GM19043 (cell line): ENCODE measurements around the gene LCE3B.
"Not testable (repeated sequence)": the region's sequence is repeated elsewhere in the genome, so short reads cannot be mapped to it uniquely, and the experiment has no call there.

Experiments
- ATAC-seq: cut with Tn5 transposase; IDR thresholded peaks from one replicate; pipeline ENCODE4 v1.9.1; 2021; ENCODE audit warnings: low read depth; ENCODE audit not compliant: unreplicated experiment

LCE3B gene, protein sequence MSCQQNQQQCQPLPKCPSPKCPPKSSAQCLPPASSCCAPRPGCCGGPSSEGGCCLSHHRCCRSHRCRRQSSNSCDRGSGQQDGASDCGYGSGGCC

DNA sequence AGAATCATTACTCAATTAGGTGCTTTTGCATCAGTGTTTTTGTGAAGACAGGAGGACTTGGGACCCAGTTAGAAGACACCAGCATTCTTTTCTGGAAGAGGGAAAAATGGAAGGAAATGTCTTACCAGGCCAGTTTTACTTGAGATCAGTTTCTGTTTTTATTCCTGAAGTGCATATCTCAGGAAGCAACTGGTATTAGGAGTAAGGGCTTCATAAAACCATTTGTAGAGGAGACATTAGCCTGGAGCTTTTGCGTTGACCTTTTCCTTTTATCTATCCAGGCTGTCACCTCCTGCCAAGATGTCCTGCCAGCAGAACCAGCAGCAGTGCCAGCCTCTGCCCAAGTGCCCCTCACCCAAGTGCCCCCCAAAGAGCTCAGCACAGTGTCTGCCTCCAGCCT lies at the start of gene LCE3B:
Gene LCE3B, plus strand, starts transcription at position 301 of the 400 bp plus-strand sequence. Its CDS starts 0 bp downstream, at position 301.
- no peak for ATAC-seq

- no peak for ATAC-seq
Observed at GRCh38 chr1:152565115-152565514, 48.5 kb upstream of the LCE3B start.

DNA sequence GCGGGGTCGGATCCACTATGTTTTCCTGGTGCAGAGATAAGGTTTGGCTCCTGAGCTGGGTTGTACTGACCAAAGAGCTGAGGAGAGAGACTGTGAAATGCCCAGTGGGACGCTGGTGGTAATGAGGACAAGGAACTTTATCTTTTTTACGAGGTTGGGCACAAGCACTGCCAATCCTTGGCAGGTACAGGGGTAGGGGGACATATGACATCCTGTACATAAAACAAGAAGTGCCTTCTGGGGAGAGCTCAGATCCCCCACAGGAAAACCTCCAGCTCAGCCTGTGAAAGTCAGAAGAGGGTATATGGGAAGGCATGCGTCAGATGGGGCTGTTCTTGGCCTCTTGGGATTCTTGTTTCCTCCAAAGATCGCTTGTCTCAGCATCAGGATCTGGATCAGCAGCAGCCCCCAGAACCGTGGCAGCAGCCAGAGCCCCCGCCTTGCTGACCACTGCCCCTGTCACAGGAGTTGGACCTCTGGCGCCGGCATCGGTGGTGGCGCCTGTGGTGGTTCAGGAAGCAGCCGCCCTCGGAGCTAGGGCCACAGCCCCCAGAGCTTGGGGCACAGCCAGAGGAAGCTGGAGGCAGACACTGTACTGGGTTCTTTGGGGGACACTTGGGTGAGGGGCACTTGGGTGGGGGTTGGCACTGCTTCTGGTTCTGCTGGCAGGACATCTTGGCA lies 47.9 kb upstream of the LCE3B start:
- ATAC-seq: no peak

DNA sequence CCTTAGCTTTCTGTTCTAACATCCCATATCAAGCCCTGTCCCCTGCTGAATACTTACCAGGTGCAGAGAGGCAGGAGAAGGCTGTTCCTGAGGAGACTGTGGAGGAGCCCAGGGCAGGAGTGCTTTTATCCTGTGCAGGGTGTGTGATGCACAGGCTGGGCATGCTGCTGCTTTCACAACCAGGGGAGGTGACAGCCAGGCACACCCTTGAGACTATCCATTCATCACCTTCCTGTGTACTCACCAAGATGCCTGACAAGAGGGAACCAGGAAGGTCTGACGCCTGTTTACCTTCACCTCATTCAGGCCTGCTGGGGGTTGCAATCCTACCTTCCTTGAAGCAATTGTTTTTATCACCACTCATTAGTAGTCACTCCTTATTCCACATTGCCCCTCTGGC lies 46.9 kb upstream of the LCE3B start, which contains the start of gene LCE3E:
Gene LCE3E, minus strand, starts transcription at position 100 of the 400 bp plus-strand sequence. CDS start 572 bp downstream, outside the sequence.
- no peak for ATAC-seq

- ATAC-seq: no peak
Observed at GRCh38 chr1:152577168-152577567, 36.4 kb upstream of the LCE3B start.

- not testable (repeated sequence) for ATAC-seq
Observed at GRCh38 chr1:152579526-152579925, 34.1 kb upstream of the LCE3B start.

DNA sequence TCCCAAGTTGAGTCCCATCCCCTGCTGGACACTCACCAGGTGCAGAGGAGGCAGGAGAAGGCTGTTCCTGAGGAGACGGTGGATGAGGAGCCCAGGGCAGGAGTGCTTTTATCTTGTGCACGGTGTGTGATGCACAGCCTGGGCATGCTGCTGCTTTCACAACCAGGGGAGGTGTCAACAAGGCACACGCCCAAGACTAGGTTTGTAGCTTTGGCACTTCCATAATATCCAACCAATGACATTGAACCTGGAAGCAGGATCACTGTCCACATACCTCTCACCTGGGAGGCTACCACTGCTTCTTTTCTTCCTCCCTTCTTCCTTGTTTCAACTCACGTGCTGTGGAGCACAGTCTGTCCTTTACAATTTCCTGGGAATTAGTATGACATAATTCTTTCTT lies 33.2 kb upstream of the LCE3B start, which contains the start of gene LCE3D:
Gene LCE3D, minus strand, starts transcription at position 84 of the 400 bp plus-strand sequence. CDS start 580 bp downstream, outside the sequence.
- no peak for ATAC-seq

GRCh38 chr1:152582647-152583046 lies 31.0 kb upstream of the LCE3B start:
- ATAC-seq: no peak

DNA sequence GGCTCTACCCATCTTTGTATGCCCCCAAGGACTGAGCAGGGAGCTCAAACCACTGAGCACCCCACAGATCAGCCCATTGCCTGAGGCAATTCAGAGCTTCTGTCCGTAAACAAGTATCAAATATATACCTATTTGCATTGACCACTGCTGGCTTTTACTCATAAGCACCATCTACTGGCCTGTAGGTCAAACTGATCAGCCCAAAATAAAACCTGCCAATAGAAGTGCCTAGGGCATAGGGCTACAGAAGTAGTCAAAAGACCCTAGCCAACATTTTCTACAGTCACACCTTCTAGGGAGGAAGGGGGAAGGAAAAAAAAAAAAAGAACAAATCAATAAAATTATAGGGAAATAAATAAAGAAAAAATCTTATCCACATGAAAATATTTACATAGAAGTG lies 28.0 kb upstream of the LCE3B start:
- ATAC-seq: no peak

DNA sequence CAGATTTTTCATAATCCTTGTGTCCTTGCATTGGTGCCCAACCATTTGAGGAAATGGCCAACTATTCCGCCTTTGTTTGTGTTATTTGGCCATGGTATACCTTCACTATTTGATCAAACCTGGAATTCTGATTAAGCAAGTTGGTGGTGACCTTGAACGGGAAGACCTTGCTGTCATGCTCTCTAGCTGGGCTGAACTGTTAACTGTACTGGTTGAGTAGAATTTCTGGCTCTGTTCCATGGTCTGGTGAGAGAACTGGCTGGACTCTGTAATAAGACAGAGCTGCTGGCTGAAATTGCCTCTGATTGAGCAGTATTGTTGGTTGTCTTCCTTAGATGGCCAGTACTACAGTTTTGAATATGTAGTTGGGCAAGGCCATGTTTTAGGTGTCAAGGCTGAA lies 16.6 kb upstream of the LCE3B start:
- ATAC-seq: no peak

DNA sequence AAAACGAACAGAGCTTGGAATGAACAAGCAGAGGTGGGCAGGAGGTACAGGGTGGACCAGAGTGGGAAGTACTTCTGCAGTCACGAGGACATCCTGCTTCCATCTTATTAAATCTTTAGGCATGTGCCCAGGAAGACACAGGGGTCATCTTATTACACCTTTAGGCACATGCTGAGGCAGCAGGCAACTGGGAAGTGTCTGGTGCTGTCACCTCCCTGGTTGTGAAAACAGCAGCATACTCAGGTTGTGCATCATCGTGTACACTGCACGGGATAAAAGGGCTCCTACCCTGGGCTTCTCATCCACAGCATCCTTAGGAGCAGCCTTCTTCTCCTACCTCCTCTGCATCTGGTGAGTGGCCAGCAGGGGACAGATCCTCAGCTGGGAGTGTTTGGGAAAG lies 13.7 kb upstream of the LCE3B start, which contains the start of gene LCE3C:
Gene LCE3C, plus strand, starts transcription at position 301 of the 400 bp plus-strand sequence. CDS start 498 bp downstream, outside the sequence.
- ATAC-seq: no peak

DNA sequence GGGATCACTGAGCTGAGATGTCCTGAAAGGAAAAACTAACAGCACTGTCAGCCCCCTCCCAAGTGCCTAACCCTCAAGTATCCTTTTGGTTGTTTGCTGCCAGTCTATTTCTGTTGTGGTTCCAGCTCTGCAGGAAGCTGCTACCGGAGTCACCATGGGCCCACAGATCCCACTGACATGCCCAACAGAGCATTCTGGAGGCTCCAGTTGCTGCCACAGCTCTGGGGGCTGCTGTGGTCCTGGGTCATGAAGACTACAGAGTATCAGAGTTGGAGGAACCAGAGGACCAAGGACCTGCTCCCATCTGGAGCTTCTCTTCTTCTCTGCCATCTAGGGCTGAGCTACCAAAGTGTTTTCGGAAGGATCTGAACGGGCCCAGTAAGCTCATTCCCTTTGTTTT lies 8.4 kb downstream of the LCE3B start:
- no peak for ATAC-seq

- no peak for ATAC-seq
Observed at GRCh38 chr1:152622803-152623202, 9.2 kb downstream of the LCE3B start, which contains the start of gene LCE3A. Gene LCE3A, minus strand, starts transcription at chr1:152623103. Its CDS starts 0 bp downstream, at chr1:152623103.

DNA sequence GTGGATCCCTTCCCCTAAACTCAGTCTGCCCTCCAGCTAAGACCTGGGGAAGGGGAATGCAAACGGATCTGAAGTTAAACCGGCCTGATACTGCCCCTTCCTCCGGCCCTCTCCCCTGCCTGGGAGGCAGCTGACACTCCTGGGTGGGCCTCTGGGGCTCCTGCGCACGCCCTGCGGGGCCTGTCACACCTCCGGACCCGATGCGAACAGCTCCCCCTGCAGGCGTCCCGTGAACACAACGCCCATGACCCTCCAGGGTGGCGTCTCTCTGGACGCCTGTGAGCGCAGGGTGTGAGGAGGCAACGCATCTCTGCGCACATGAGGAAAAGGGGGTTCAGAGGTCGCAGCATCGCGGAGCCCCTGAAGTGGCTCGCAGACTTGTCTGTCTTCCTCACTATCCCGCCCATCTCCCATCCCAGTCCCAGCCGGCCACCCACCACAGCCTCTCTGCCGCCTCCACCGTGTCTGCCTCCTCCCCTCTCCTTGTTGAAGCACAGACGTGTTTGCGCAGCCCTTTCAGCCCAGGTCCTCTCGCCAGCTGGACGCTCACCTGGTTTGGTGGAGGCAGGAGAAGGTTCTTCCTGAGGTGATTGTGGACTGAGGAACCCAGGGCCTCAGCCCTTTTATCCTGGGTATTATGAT lies 9.7 kb downstream of the LCE3B start:
- no peak for ATAC-seq

GRCh38 chr1:152626744-152627143 lies 13.1 kb downstream of the LCE3B start:
- ATAC-seq: no peak

DNA sequence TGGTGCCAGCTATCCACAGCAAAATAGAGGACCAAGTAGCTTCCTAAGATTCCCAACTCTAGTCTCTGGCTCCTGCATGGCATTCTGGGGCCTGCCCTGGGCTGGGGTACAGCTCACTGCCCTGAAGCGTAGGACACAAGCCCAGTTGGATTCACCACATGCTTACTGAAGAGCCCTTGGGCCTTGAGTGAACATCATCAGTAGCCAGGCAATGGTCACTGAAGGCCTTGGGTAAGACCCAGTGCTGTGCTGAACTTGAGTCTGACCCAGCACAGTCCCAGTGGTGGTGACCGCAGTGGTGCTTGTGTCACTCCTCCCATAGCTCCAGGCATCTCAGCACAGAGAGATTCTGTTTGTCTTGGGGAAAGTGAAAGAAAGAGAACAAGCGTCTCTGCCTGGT lies 17.0 kb downstream of the LCE3B start:
- ATAC-seq: no peak

DNA sequence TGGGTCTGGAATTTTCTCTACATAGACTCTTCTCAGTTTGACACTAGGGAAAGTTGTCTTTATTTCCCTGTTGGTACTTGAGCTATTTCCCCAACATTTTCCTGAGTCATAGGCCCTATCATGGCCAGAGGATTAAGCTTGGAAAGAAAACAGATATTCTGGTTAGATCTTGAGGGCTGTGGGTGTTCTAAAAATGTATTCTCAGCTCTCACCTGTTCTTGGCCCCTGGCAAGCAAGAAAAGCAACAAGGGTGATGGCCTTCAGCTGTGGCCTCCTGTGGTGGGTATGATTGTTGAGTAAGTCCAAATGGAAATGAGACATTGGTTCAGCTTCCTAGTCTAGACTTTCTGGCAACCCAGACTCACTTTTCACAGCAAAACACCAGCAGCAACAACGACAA lies 26.7 kb downstream of the LCE3B start:
- ATAC-seq: no peak

DNA sequence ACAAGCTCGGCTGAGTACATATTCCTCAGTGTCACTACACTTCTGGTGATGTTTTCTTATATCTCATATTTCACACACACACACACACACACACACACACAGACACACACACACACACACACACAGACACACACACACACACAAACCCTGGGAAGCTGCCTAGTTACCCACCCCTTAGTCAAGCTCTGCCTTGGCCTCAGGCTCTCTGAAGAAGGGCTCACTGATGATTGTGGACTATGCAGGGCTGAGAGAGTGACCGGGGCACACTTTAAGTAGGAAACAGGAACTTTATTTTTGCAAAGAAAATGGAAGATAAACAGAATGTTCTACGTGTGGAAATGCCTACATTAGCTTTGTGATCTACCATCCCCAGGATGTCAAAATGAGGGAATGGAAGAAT lies 30.3 kb downstream of the LCE3B start:
- no peak for ATAC-seq

DNA sequence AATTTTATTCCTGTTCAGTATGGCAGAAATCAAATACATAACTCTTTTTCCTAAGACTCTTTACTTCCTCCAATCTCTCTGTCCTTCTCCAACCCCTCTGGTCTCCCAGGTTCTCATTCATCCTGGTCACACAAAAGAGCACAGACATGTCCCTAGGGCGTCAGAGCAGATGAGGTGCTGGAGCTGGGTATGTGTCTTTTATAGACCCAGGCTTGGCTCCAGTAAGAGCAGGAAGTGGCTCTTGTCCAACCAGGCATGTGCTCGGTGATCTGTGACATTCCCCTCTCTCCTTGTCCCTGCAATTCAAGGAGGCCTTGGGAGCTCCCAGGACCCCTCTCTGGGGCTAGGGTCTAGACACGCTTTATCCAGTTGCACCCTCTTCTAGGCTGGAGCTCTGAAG lies 31.5 kb downstream of the LCE3B start:
- no peak for ATAC-seq

DNA sequence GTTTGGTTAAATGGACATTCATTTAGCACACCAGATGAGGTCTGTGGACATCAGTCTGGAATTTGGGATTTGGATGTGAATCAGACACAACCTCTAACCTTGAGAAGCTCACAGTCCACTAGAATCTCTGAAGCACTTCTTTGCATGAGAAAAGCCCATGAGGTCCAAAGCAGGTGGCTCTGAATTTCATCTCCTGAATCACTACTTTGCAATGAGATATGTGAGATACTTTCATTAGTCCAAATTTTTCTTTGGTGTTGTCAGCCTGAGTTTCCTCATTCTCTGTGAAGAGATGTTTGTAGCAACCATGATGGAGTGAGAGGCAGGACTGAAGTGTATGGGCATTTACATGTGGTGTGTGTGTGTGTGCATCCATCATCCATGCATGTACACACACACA lies 33.0 kb downstream of the LCE3B start:
- ATAC-seq: no peak

DNA sequence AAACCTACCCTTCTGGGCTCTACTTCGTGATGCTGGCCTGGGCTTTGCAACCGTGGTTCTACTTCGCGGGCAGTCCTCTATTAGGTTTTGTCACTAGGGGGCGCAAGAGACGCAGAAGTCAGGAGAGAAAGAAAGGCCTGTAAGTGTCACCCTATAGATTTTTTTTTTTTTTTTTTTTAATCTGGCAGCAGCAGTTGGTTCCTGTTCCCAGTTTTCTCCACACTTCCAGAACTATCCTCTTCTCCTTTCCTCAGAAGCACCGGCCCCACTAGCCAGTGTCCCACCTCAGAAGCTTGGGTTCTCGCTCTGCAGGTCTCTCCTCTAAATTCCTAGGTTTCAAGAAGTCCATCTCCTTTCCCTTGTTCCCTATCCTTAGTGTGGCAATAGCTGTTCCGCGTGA lies 40.5 kb downstream of the LCE3B start:
- no peak for ATAC-seq

DNA sequence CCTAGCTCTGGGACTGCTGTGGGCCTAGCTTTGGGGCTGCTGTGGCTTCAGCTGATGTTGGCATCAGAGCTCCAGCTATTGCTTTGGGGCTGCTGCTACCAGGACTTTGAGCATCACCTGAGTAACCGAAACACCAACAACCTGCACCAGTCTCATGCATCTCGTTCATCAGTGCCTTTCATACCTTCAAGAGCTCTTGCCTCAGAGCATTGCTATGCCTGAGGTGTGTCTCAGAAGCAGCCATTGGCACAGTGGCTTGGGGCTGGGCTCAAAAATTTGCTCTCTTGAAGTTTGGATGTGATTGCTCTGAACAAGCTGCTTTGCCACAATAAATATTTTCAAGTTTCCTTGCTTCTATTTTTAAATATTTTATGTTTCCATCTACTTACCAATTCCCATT lies 42.8 kb downstream of the LCE3B start:
- no peak for ATAC-seq
